Fibroblast of peridontal ligament (primary cell): ENCODE data around the gene APBA2.
A peak's percentile ranks its signal among the peaks of the same experiment; 100 is the strongest.

Experiments
- DNase-seq: peaks from one replicate; pipeline ENCODE4 v3.0.0-alpha.2; 2010; ENCODE audit errors: extremely low read depth

APBA2 gene

DNA sequence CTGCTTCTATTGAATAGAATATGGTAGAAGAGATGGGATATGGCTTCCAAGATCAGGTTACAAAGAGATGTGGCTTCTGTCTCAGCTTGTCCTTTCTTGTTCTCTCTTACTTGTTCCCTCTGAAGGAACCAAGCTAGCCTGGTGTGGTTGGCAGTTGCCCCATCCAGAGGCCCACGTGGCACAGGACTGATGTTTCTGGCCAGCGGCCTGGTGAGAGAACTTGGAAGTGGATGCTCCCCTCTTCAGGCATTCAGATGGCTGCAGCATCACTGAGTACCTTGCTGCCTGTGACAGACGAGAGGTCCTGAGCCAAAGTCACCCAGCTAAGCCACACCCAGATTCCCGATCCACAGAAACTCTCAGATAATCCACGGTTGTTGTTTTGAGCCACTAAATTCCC, 200.2 kb downstream of the APBA2 start:
- DNase-seq: no peak

DNA sequence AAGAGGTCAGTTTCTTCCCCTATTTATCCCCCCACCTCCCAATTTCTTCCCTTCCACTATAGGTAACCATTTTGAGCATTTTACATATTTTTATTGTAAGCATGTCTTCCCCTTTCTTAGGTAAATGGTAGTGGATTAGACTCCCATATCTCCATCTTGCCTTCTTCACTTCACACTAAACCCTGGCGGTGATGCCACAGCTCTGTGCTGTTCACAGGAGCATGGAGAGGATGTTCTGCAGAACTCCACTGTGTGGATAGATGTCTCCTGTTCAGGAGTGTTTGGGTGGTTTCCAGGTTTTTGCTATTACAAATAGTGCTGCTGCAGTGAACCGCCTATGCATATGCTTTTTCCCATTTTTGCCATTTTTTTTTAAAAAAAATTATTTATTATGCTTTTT, 201.1 kb downstream of the APBA2 start:
- DNase-seq: no peak

DNA sequence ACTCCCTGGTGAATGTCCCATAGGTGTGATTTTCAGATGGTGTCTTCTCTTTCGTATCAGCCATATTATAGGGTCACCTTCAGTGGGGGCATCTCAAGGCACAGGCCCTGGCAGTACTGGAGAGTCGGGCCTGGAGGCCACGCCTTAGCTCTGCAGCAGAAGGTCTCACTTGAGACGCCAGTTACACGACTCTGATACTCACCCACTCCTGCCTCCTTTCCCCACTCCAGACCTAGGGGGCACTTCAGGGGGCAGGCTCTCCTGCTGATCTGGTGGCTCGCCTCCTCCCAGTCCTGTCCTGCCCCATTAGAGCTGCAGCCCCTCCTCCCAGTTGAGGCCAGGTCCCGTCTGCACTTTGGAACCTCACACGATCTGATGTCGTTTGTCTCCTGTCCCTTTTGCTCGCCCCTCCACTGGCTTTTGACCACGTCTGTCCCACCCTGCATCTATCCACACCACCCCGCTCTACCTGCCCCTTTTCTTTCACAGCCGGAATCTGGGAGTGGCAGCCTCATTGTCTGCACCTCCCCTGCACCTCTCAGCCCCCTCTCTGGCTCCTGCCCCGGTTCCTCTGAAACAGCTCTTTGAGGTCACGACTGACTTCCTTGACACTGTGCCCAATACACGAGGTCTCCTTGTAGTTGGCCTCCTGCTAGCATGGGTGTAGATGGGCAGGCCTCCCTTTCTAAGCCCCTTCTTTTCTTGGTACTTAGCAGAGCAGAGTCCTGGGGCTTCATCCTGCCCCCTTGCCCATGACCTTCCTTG, 201.9 kb downstream of the APBA2 start:
- DNase-seq: no peak

DNA sequence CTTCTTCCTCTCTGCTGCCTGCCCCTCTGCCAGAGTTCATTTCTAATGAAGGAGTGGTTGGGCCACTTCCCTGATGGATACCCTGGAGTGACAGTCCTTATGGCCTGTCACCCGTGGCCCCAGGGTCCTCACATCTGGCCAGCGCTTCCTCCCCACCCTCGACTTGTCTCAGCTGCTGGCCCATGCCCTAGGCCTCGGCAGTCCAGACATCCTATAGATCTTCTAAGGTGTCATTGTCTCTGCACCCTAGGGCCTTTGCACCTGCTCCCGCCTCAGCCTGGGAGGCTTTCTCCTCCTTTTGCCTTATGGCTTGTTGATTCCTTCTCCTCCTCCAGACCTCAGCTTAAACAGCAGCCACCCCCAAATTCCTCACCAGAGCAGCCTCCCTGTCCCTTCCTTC, 202.9 kb downstream of the APBA2 start:
- no peak for DNase-seq

DNA sequence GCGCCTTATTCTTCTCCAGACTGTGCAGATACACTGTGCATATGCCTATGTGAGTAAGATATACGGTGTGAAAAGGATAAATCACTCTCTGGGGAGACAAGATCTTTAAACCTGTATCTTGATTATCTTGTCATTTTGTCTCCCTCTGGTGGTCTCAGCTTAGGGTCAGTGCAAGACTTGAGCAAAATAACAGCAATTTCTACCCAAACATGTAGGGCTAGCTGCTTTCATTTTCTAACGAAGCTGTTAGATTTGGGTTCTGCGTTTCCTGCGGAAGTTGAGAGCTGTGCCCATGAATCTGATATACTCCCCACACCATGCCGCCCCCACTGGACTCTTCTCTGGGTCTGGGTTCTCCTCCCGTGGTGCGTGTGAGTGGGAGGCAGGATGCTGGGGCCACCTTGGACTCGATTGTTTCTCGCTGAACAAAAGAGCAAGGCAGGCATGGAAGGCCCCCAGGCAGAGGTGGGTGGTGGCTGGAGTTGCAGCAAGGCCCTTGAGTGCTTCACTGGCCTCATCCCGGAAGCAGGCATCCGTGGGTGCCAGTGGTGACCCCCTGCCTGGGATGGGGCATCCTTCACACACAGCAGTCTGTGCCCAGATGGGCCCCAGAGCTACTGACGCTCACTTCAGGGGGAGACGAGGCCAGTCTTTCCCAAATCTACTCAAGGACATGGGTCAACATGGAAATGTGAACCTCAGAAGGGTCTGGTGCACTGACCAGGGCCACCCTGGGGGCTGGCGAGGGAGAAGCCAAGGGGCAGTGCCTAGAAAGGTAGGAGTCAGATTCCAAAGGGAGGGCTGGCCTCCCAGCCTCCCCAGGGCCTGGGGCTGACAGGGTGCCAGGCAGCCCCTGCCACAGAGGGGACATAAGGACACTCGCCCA, 204.2 kb downstream of the APBA2 start:
- peak; percentile 73 for DNase-seq

DNA sequence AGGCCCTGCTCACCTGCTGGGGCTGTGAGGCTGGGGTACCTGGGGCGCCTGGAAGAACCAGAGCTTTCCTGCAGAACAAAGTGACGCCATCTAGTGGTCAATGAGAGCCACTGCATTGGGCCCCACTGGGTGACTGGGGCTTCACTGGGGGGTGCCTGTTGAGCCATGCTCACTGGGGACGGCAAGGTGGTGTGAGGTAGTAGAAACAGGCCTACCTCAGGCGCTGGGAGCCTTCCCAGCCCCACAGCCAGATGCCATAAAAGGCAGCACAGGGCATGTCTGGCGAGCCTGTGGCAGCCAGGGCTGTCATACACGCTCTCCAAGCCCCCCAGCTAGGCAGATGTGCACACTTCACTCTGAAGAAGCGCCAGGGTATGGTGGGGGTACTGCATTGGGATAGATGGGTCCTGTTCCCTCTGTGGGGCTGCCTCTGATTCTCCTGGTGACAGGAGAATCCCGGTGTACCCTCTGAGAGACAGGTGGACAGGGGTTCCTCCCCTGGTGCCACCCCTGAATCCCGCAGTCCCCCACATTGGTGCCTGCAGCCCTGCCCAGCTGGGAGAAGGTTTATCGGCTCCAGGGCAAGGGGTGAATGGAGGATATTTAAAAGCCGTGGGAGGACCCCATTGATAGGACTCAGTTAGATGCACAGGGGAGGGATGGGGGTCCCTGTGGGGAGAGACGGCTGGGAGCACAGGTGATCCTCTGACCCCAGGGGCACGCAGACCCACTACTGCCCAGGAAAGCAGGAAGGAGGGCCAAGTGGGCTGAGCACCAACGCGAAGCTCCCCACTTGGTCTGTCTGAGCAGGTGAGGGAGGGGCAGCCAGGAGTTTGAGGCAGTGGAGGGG, 205.1 kb downstream of the APBA2 start:
- DNase-seq: peak; percentile 23

DNA sequence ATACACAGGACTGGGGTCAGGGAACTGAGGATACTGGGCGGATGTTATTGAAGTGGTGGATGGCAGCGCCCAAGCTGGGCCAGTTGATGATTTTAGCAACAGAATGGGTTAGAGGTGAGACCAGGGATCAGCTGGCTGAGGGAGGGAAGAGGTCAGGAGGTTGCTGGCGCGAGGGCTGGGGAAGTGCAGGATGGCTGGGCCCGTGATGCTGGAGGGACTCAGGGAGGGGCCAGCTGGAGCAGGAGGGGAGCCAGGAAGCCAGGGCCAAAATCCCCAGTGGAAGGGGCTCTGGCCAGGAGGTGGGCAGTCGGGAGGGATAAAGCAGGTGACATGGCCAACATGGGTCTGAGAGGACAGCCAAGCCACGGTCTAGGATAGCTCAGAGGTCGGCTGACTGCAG, 205.9 kb downstream of the APBA2 start:
- no peak for DNase-seq

DNA sequence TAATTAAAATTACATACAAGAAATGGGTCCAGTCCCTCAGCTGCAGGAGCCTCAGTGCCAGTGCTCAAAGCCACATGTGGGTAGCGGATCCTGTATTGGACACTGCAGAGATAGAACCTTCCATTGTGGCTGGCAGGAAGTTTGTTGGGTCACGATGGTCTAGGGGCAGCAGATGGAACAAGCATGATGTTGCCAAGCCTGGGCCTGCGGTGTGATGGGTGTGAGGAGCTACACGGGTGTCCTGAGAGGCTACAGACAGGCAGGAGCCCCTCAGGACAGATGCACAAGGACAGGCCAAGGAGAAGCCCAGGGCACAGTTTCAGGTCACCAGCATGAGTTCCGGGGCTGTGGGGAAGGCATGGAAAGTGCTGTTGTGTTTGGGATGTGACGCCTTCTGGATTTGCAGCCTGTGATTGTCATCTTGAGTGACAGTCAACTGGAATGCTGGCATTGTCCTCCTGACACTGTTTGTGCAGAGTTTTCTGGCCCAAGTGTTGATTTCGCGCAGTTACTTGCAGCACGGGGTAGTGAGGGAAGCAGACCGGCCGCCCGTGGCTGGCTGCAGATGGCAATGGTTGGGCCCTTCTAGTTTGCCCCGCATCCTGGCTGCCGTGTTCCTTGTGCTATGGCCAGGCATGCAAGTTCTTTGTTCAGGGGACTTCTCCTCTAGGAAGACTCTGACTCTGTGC, 206.7 kb downstream of the APBA2 start:
- DNase-seq: no peak

DNA sequence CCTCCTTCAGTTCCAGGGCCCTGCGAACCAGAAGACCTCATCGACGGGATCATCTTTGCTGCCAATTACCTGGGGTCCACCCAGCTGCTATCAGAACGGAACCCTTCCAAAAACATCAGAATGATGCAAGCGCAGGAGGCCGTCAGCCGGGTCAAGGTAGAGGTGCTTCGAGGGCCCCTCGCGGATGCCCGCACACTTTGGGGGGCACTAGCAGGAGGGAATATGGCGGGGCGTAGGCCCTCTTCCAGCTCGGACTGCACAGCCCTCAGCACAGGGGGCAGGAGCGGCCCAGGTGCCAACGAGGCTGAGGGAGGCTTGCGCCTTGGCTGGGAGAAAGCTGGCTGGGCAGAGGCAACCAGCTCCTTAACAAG, 207.3 kb downstream of the APBA2 start:
- no peak for DNase-seq

DNA sequence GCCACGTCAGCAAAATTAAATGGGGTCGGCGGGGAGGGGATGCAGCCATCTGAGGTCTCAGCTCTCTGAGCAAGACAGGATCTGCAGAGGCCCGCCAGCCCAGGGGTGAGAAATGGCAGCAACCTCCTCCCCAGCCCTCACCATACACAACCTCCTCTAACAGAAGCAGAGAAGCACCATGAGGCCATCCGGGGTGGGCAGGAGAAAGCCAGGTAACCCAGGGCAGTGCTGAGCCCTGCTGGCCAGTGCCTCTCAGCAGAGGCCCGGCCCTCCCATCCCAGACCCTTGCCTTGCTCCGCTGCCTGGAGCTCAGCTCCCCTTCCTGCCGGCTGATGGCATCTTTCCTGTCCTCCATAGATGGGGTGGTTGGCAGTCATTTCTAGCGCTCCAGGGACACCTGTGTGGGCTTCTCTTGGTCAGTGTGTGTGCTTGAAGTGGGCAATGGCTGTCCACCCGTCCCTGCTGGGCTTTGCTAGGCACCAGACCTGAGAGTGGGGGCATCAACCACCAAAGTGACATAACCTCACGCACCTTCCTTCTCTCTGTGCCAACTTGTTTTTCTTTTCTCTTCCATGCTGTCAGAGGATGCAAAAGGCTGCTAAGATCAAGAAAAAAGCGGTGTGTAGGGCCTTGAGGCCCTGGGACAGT, 208.0 kb downstream of the APBA2 start:
- DNase-seq: no peak

DNA sequence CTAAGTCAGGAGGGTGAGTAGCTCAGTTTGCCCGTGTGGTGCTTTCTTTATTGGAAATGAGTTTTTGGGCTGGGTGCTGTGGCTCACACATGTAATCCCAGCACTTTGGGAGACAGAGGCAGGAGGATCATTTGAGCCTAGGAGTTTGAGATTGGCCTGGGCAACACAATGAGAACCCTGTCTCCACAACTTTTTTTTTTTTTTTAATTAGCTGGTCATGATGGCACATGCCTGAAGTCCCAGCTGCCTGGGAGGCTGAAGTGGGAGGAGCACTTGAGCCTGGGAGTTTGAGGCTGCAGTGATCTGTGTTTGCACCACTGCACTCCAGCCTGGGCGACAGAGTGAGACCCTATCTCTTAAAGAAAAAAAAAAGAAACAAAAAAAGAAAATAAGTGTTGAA, 208.9 kb downstream of the APBA2 start:
- DNase-seq: no peak

DNA sequence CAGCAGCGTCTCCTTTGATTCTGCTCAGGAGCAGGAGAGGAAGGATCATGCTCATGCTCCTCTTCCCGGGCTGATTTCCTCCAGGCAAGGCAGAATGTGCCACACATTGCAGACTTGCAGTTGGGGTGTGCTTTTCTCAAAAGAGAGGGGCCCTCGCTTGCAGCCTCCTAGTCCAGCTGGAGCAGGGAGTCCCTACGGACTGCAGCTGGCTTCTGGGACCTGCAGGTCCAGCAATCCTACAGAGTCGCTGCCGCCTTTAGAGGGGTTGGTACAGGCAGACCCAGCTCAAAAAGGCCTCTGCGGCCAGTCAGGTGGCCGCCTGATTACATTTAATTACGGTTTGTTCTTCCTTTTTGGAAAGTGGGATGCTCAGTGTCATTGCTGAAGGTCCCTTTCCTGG, 210.0 kb downstream of the APBA2 start:
- no peak for DNase-seq

DNA sequence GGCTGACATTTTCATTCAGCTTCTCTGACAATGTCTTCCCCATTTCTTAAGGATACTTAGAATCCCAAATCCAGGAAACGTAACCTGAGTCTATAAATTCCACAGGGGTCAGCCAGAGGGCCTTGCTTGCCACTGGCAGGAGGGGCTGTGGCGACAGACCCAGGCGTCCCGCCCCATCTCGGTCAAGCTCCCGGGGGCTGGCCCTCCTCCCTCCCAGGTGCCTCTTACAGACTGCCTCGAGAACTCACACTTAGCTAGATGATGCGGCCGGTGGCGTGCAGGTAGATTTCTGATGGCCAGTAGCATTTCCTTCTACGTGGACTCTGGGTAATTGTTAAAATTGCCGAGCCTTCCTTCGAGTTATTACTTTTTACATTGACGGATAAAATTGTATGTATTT, 211.4 kb downstream of the APBA2 start:
- no peak for DNase-seq

DNA sequence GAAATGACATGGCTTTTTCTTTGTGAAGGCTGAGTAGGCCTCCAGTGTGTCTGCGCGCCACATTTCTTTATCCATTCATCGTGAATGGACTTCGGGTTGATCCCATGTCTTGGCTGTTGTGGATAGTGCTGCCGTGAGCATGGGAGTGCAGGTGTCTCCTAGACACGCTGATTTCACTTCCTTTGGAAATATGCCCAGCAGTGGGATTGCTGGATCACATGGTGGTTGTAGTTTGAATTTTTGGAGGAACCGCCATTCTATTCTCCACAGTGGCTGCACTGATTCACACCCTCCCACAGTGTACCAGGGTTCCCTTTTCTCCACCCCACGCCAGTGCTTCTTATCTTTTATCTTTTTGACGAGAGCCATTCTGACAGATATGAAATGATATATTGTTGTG, 212.2 kb downstream of the APBA2 start:
- no peak for DNase-seq

DNA sequence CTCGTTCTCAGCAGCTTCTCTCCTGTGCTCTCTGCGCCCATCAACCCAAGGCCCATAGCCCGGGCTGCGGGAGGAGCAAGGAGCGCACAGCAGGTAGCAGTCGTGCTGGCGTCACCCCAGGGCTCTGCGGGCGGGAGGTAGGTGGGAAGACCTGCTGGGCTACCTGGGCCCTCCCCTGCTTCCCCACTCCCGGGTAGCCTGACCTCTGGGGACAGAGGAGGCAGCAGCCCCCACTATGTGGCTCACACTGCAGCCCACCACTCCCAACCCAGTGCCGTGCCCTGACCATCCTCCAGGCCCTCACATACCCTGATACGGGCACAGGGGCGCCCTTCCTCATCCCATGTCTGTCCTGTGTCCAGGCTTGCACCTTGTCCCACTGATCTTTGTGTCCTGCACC, 212.9 kb downstream of the APBA2 start:
- no peak for DNase-seq

DNA sequence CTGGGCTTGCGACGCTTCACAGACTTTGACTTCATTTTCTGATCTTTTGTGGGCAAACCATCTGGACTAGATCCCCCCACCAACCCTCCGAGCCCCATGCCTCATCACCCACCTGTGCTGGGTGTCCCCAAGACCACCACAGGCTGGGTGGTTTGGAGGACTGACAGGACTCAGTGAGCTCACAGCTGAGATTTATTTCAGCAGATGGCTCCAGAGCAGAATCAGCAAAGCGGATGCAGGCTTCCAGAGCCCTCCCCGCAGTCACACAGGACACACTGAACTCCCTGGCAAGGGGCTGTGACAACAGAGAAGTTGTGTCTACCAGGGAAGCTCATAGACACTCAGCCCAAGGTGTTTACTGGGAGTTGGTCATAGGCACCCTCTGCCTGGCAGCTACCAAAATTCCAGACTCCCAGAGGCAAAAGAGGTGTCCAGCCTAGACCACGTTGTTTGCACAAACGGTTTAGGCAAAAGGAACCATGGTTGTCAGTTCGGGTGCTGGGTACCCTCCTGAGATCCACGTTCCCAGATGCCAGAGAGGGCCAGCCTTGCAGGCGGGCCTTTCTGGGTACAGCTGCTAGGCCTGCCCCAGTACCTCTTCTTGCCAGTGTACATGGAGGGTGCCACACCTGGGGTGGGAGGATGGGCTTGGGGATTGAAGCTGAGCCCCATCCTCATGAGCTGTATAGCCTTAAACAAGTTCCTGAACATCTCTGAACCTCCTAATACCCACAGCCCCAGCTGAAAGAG, 213.5 kb downstream of the APBA2 start:
- no peak for DNase-seq

DNA sequence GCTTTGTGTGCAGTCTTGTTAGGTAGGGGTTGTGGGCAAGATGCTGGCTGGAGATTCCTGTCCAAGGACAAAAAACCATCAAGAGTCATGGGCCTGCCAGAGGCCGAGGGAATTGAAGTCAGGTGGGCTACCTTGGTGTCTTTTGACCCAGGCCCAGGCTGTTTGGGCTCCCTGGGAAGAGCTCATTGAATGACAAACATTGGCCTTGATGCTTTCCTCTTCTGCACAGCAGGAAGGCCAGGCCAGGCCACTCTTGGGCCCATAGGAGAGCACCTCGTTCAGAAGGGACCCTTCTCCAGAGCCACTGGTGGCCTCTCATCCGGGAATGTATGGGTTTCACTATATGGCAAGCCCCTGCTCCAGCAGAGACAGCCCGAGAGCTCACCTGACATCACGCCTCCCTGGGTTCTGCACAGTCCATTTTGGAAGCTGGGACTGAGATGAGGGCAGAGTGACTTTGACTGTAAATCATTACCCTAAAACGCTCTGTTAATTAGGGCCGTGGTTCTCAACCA, 214.8 kb downstream of the APBA2 start:
- no peak for DNase-seq

DNA sequence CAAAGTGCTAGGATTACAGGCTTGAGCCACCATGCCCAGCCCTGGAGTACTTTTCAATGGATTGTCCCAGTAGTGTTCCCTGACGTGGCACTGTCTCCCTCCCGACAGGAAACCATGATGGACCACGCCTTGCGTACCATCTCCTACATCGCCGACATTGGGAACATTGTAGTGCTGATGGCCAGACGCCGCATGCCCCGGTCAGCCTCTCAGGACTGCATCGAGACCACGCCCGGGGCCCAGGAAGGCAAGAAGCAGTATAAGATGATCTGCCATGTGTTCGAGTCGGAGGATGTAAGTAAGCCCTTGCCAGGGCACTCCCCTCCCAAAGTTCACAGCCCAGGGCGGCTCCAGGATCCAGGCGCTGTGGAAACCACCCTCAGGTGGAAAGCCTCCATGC, 215.7 kb downstream of the APBA2 start:
- no peak for DNase-seq

DNA sequence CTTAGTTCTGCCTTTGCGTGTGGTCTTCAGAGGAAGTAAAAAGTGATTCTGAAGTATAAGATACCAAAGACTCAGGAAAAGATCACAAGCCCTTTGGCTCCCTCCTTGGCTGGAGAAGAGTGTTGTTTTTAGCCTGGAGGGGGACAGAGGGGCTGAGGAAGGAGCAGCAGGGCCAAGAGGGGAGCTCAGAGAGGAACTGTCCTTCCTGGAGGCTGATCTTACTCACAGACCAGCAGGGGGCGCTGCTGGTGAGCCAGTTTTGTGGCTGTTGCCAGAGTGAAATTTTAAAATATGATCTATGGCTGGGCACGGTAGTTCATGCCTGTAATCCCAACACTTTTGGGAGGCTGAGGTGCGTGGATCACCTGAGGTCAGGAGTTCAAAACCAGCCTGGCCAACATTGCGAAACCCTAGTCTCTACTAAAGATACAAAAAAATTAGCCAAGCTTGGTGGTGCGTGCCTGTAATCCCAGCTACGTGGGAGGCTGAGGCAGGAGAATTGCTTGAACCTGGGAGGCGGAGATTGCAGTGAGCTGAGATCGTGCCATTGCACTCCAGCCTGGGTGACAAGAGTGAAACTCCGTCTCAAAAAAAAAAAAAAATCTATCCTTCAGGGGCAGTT, 216.5 kb downstream of the APBA2 start:
- peak; percentile 50 for DNase-seq
